Esophagus muscularis mucosa (tissue), 4 donors: Measurements from ENCODE around the gene TRHDE.
"Not testable (repeated sequence)": the region's sequence is repeated elsewhere in the genome, so short reads cannot be mapped to it uniquely, and the experiment has no call there.

Source experiments
- EP300 ChIP-seq: sonication (generic); formaldehyde crosslinking; IDR thresholded peaks from one replicate; pipeline ENCODE4 v1.6.1; 2017; ENCODE audit warnings: antibody characterized with exemption
- POLR2A ChIP-seq: fragments of 450-650 bp; IDR thresholded peaks from one replicate; pipeline ENCODE4 v1.6.1; 2017; ENCODE audit warnings: antibody characterized with exemption, moderate library complexity, mild to moderate bottlenecking, low read depth
- POLR2AphosphoS5 ChIP-seq, 2 donors: sonication (generic); formaldehyde crosslinking; IDR thresholded peaks; one replicate each; pipeline ENCODE4 v1.6.1; 2017; ENCODE audit warnings: antibody characterized with exemption in 2 of 2
- TF ChIP-seq, protein P1 (sequence below), 3 experiments: fragments of 200-600 bp in 2 of 3; fragments of 450-650 bp in 1 of 3; sonication (generic) in 2 of 3; IDR thresholded peaks; one replicate each; pipeline ENCODE4 v1.5.1; 2017 to 2019; ENCODE audit warnings: antibody characterized with exemption in 3 of 3, mild to moderate bottlenecking in 2 of 3, moderate library complexity in 1 of 3

- TF ChIP-seq POLR2A; POLR2AphosphoS5 (IDR thresholded peaks at IDR 0.05); EP300: not testable (repeated sequence)
- TF ChIP-seq, protein P1, sequence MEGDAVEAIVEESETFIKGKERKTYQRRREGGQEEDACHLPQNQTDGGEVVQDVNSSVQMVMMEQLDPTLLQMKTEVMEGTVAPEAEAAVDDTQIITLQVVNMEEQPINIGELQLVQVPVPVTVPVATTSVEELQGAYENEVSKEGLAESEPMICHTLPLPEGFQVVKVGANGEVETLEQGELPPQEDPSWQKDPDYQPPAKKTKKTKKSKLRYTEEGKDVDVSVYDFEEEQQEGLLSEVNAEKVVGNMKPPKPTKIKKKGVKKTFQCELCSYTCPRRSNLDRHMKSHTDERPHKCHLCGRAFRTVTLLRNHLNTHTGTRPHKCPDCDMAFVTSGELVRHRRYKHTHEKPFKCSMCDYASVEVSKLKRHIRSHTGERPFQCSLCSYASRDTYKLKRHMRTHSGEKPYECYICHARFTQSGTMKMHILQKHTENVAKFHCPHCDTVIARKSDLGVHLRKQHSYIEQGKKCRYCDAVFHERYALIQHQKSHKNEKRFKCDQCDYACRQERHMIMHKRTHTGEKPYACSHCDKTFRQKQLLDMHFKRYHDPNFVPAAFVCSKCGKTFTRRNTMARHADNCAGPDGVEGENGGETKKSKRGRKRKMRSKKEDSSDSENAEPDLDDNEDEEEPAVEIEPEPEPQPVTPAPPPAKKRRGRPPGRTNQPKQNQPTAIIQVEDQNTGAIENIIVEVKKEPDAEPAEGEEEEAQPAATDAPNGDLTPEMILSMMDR (IDR thresholded peaks at IDR 0.05): not testable (repeated sequence)
These were observed 439.9 kb downstream of the TRHDE start for GRCh38 chr12:72712025-72712424.
